ENCODE measurements around the gene PKN2.

Gene PKN2

DNA sequence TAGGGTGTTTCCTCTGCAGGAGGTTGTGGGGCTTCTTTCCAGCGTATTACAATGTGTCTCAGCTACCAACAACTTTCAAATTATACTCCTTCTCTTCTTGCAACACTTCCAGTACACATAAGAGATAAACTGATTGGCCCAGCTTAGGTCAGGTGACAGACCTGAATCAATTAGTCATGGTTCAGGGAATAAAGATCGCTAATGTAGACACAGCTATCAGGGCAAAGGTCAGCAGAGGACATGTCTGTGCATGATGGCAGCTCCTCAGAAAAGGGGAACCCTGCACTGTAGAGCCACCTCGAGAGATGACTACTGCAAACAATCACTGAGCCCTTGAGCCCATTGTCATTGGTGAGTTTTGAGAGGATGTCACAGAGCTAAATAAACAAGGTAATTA is 36.8 kb upstream of the PKN2 start:
- Histone ChIP-seq H3K27ac (no peak overlapping the region), H3K27me3 (no peaks in the 10 kb centered on the region)
- TF ChIP-seq CTCF (IDR thresholded peaks at IDR 0.05), result no peak

DNA sequence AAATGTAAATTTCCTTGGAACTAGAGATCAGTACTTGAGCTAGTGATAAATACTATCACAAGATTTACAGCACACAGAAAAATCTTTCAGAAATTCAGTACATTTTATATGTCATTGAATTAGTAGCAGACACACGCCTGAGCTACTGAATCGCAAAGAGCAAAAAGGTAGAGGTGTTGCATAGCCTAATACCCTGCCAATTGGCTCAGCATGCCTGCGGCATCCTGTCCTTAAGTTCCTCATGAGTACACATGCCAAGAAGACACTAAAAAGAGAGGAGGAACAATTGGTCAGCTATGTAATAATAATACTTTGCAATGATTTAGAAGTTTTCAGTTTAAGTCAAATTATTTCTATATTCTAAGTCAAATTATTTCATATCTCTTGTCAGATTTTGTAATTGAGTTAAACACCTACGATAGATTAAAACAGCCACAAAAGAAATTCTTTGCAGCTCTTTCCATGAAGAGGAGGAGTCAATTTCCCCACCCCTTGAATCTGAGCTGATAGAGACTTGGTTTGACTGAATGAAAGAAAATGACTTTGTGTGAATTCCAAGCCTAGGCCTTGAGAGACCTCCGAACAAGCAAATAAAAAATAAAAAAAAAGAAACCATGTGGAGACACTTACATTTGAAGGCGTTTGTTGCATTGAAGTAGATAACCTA is 36.2 kb upstream of the PKN2 start:
- Histone ChIP-seq H3K36me3 (no peaks in the 10 kb centered on the region), H3K9me3 (no peaks in the 10 kb centered on the region), H3K4me1 (ENCODE audit: control insufficient read depth in 1 of 2, insufficient read depth in 1 of 2, low read depth in 1 of 2, low read length in 1 of 2) (no peaks in the 10 kb centered on the region), H3K4me3 (ENCODE audit: low read depth in 1 of 2, low read length in 1 of 2) (no peak overlapping the region), H3K27me3 (no peaks in the 10 kb centered on the region), H3K27ac (no peak overlapping the region)
- TF ChIP-seq CTCF (IDR thresholded peaks at IDR 0.05), result no peak

More for the DNA sequence above, 36.8 kb upstream of the PKN2 start:
- no peak overlapping the region for H3K4me3 ChIP-seq (ENCODE audit: low read depth in 1 of 2, low read length in 1 of 2)
- no peaks in the 10 kb centered on the region for H3K4me1 ChIP-seq (ENCODE audit: control insufficient read depth in 1 of 2, insufficient read depth in 1 of 2, low read depth in 1 of 2, low read length in 1 of 2)
- H3K9me3 ChIP-seq, result no peaks in the 10 kb centered on the region
- no peaks in the 10 kb centered on the region for H3K36me3 ChIP-seq

DNA sequence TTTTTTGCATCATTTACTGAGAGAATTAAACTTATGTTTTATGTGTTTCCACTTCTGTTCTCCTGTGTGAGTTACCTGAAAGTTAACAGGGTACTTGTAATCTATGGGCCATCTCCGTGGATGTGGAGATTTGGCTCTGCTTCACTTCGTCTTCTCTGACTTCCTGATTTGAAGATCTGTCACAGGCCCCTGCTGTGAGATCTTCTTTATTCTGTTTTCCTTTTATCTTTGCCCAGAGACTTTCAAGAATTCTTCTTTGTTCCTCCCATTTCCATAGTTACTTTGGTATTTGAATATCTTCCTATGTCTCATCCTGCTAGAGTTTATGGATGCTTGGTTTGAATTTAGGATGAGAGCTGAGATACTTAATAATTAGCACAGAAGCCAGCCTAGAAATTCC is 35.4 kb upstream of the PKN2 start:
- no peaks in the 10 kb centered on the region for H3K36me3 ChIP-seq
- H3K27ac ChIP-seq, result no peak overlapping the region
- H3K27me3 ChIP-seq, result no peaks in the 10 kb centered on the region
- no peaks in the 10 kb centered on the region for H3K9me3 ChIP-seq
- TF ChIP-seq CTCF (IDR thresholded peaks at IDR 0.05), result no peak
- no peak overlapping the region for H3K4me3 ChIP-seq (ENCODE audit: low read depth in 1 of 2, low read length in 1 of 2)
- H3K4me1 ChIP-seq (ENCODE audit: control insufficient read depth in 1 of 2, insufficient read depth in 1 of 2, low read depth in 1 of 2, low read length in 1 of 2), result no peaks in the 10 kb centered on the region

DNA sequence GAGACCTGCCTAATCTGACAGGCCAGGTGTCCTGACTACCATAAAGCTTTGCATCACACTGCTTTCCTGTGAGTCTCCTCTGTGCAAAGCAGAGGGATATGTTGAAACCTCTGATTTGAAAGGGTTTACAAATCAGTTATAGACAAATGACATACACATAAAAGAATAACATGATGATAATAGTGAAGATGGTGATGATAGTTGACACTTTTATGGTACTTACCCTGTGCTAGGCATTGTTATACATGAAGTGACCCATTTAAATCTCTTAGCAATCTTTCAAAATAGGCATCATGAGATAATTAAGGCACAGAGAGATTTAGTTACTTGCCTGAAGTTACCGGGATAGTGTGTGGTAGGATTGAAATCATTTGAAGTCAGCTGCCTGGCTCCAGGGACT is 34.1 kb upstream of the PKN2 start:
- no peak overlapping the region for H3K27ac ChIP-seq
- no peaks in the 10 kb centered on the region for H3K9me3 ChIP-seq
- H3K4me1 ChIP-seq (ENCODE audit: control insufficient read depth in 1 of 2, insufficient read depth in 1 of 2, low read depth in 1 of 2, low read length in 1 of 2), result no peaks in the 10 kb centered on the region
- TF ChIP-seq CTCF (IDR thresholded peaks at IDR 0.05), result no peak
- H3K36me3 ChIP-seq, result no peaks in the 10 kb centered on the region
- H3K4me3 ChIP-seq (ENCODE audit: low read depth in 1 of 2, low read length in 1 of 2), result no peak overlapping the region
- H3K27me3 ChIP-seq, result no peaks in the 10 kb centered on the region

DNA sequence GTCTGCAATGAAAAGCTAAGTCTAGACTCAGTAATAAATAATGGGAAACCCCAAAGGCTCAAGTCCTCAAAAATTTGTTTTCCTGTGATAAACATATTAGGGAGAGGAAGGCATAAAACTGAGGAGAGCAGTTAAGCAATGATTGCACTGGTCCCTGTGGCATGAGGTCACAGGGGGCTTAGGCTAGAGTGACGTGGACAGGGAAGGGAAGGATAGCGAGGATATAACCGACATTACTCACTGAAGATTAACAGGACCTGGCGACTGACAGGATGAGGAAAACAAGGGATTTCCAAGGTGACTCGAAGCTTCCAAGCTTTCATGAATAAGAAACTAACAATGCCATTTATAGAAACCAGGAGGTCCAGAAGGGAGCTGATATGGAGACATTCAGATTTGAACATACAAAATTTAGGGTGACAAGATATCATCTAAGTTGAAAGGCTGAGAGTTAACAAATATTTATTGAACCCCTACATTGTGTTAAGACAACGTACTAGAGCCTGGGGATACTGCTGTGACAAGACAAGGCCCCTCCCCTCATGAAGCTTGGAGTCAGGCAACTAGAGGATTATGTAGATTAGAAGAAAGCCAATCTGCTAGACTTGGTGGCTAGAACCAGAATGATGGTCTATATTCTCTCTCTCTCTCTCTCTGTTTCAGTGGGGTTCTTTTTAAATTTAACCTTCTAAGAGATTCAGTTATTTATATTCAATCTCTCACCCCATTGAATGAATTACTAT is 33.2 kb upstream of the PKN2 start:
- Histone ChIP-seq H3K4me3 (ENCODE audit: low read depth in 1 of 2, low read length in 1 of 2) (no peak overlapping the region), H3K36me3 (no peaks in the 10 kb centered on the region), H3K4me1 (ENCODE audit: control insufficient read depth in 1 of 2, insufficient read depth in 1 of 2, low read depth in 1 of 2, low read length in 1 of 2) (no peaks in the 10 kb centered on the region), H3K27ac (no peak overlapping the region), H3K9me3 (no peaks in the 10 kb centered on the region), H3K27me3 (no peaks in the 10 kb centered on the region)
- TF ChIP-seq CTCF (IDR thresholded peaks at IDR 0.05), result no peak

Measured in neutrophil (primary cell).